Measurements from ENCODE around the gene KCNIP4. TPM values are rescaled to one million over a fixed set of nuclear protein-coding genes. Genes with fewer than 3 reads are reported as not detected.

The KCNIP4 gene
- total and polyA plus RNA-seq, 10 of the 15 experiments (the other 5 are each of a cell fraction or from before 2014, with no cell fraction given) = 0.03 to 0.23 (median 0.13) TPM; not detected in 7

DNA sequence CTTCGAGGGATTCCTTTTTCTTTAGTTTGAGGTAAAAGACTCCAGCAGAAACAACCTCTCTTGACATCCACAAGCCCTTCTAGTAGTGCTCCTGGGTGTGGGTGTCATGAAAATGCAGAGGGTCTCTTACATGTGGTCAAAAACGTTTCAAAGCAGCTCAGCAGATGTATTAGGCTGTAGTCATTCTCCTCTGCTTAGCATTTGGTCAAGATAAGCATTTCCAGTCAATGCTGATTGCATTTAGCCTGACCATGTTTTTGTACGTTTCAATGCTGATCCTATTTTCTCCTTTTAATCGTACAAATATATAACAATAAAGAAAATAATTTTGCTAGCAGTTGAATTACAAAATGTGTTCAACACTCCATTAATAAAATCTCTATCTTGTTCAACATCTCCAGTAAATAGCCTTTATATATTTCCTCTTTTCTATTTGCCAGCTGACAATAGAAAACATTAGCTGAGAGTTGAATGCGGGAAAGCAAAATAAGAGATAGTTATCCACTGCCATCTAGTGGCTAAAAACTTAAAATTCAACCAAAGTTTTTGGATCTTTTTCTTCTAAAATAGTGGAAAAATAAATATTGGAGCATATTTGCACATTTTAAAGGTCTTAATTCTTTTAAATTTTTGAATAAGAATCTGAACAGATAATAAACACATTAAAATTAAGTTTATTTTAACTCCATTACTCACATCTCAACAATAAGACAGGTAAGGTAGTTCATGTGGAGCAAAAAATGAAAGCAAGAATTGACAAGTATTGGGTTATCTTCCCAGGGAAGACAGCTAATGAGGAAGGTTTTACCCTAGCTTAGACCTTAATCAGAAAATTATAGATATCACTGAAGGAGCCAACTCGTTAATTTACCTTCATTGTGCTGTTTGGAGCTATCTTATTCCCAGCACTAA is 1263.5 kb downstream of the KCNIP4 start:
- intact Hi-C loops (cut with micrococcal nuclease; ENCODE audit: unreplicated experiment) = loop anchor here (1.0 to 10.0 kb wide), 6 partner anchors 263 to 1998 kb away; no protein-coding TSS in a partner anchor
- Histone ChIP-seq H3K4me2 (ENCODE audit: control insufficient read depth, insufficient read depth) (no peak overlapping the region), H3K9ac (ENCODE audit: control insufficient read depth, insufficient read depth, low read length) (no peak overlapping the region), H3K79me2 (ENCODE audit: control insufficient read depth, insufficient read depth, low read length) (no peaks in the 10 kb centered on the region), H3K9me3 (replicated peaks; ENCODE audit: control insufficient read depth, insufficient read depth, low read length) (no peaks in the 10 kb centered on the region), H3K4me1 (ENCODE audit: control insufficient read depth, insufficient read depth, low read length) (no peaks in the 10 kb centered on the region), H2AFZ (ENCODE audit: control insufficient read depth, low read depth, low read length) (no peak overlapping the region), H4K20me1 (ENCODE audit: control insufficient read depth, insufficient read depth) (no peaks in the 10 kb centered on the region), H3K4me3 (no peak overlapping the region), H3K27ac (ENCODE audit: control insufficient read depth, insufficient read depth) (no peak overlapping the region), H3K27me3 (replicated peaks in 1 of 2; ENCODE audit: control insufficient read depth in 2 of 2, insufficient read depth in 2 of 2, low read length in 1 of 2) (no peaks in the 10 kb centered on the region), H3K36me3 (ENCODE audit: control insufficient read depth in 2 of 2, insufficient read depth in 2 of 2, low read length in 1 of 2) (no peaks in the 10 kb centered on the region)
- RAD21 ChIA-PET (ENCODE audit: unreplicated experiment) = interaction anchor here (0.7 to 2.3 kb wide), 9 partner anchors 18 to 290 kb away, joined by 3 to 6 read pairs (median 3); no protein-coding TSS in a partner anchor
- POLR2A ChIA-PET = no interaction called here
- SMC1A ChIA-PET (ENCODE audit: uncharacterized antibody, unreplicated experiment) = interaction anchor here (0.6 to 2.6 kb wide), 12 partner anchors 10 to 374 kb away, joined by 3 to 18 read pairs (median 4); no protein-coding TSS in a partner anchor
- ATAC-seq (0 out of 3 replicates have a peak, but pooled peaks have one; percentile 14), DNase-seq (ENCODE audit: low read depth, low spot score) (no peak), FAIRE-seq (no peak)
- in situ Hi-C loops (cut with MboI) = loop anchor here (5.0 to 25.0 kb wide), 3 partner anchors 263 to 1998 kb away; no protein-coding TSS in a partner anchor
- BruUV-seq (replicated peaks) = no TSS peak
- TF ChIP-seq SMC3 (IDR thresholded peaks at IDR 0.05; ENCODE audit: borderline replicate concordance, low read length) (peak; percentile 65; the same call in 1 of the 2 replicates), RAD21 (IDR thresholded peaks at IDR 0.05; ENCODE audit: insufficient read depth, low read depth, low read length) (peak; percentile 76), TARDBP (IDR thresholded peaks at IDR 0.05; ENCODE audit: borderline replicate concordance) (no peak), PML (IDR thresholded peaks at IDR 0.05; ENCODE audit: low read length) (no peak), EED (IDR thresholded peaks at IDR 0.05; ENCODE audit: low read depth) (no peak)
- TF ChIP-seq, protein P1, sequence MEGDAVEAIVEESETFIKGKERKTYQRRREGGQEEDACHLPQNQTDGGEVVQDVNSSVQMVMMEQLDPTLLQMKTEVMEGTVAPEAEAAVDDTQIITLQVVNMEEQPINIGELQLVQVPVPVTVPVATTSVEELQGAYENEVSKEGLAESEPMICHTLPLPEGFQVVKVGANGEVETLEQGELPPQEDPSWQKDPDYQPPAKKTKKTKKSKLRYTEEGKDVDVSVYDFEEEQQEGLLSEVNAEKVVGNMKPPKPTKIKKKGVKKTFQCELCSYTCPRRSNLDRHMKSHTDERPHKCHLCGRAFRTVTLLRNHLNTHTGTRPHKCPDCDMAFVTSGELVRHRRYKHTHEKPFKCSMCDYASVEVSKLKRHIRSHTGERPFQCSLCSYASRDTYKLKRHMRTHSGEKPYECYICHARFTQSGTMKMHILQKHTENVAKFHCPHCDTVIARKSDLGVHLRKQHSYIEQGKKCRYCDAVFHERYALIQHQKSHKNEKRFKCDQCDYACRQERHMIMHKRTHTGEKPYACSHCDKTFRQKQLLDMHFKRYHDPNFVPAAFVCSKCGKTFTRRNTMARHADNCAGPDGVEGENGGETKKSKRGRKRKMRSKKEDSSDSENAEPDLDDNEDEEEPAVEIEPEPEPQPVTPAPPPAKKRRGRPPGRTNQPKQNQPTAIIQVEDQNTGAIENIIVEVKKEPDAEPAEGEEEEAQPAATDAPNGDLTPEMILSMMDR (IDR thresholded peaks at IDR 0.05 in 2 of 3, conservative IDR thresholded peaks at IDR 0.05 in 1 of 3; ENCODE audit: control insufficient read depth in 2 of 3, extremely low read depth in 1 of 3, insufficient read depth in 1 of 3, low read depth in 3 of 3, low read length in 3 of 3) = peak; percentile 31 to 53 (median 43); a peak in 4 of 6 replicates
- CTCF ChIA-PET = interaction anchor here (0.6 to 5.7 kb wide), 20 partner anchors 10 to 1994 kb away, joined by 3 to 49 read pairs (median 4); partner anchors contain the start of gene PACRGL
- 15% methylated on average over 6 of the region's 6 CpGs for WGBS (ENCODE audit: insufficient coverage, insufficient replicate concordance, low lambda C conversion rate, missing lambda C conversion rate)

All from GM12878 (cell line).